HG02870 (cell line): Measurements from ENCODE around the gene IPO13.

Experiments used
- ATAC-seq: cut with Tn5 transposase; IDR thresholded peaks from one replicate; pipeline ENCODE4 v1.9.1; 2021; ENCODE audit warnings: mild to moderate bottlenecking, moderate library complexity; ENCODE audit not compliant: unreplicated experiment

Gene IPO13

GRCh38 chr1:43930168-43930948 lies 16.4 kb upstream of the IPO13 start:
- no peak for ATAC-seq

- ATAC-seq = no peak
Observed at GRCh38 chr1:43930949-43931275, 15.8 kb upstream of the IPO13 start.

GRCh38 chr1:43931711-43932660 lies 14.8 kb upstream of the IPO13 start:
- no peak for ATAC-seq

GRCh38 chr1:43932786-43933385 lies 13.9 kb upstream of the IPO13 start:
- no peak for ATAC-seq

- no peak for ATAC-seq
Observed at GRCh38 chr1:43933386-43934100, 13.2 kb upstream of the IPO13 start, which contains the start of gene ARTN. Gene ARTN (plus strand): TSS chr1:43933801. CDS start chr1:43935657, 1,856 bp downstream.

GRCh38 chr1:43934101-43934985 lies 12.4 kb upstream of the IPO13 start:
- no peak for ATAC-seq

GRCh38 chr1:43934986-43935324 lies 11.8 kb upstream of the IPO13 start:
- ATAC-seq = no peak

- ATAC-seq = no peak
Observed at GRCh38 chr1:43935711-43936427, 10.9 kb upstream of the IPO13 start.

GRCh38 chr1:43936431-43937151 lies 10.2 kb upstream of the IPO13 start:
- no peak for ATAC-seq

- no peak for ATAC-seq
Observed at GRCh38 chr1:43937179-43937865, 9.4 kb upstream of the IPO13 start.

GRCh38 chr1:43938383-43938782 lies 8.4 kb upstream of the IPO13 start:
- ATAC-seq = no peak

GRCh38 chr1:43938892-43939587 lies 7.7 kb upstream of the IPO13 start:
- no peak for ATAC-seq

GRCh38 chr1:43942411-43942810 lies 4.3 kb upstream of the IPO13 start:
- no peak for ATAC-seq

GRCh38 chr1:43944860-43945259 lies 1.9 kb upstream of the IPO13 start:
- no peak for ATAC-seq

- ATAC-seq = no peak
Observed at GRCh38 chr1:43945674-43946235, 995 bp upstream of the IPO13 start.

- ATAC-seq = no peak
Observed at GRCh38 chr1:43947061-43947873, 517 bp downstream of the IPO13 start.
